GM18498 (cell line): Measurements from ENCODE around the gene PSMG1.

Experiments
- ATAC-seq: cut with Tn5 transposase; IDR thresholded peaks from one replicate; pipeline ENCODE4 v1.9.1; 2021; ENCODE audit warnings: mild to moderate bottlenecking, moderate library complexity; ENCODE audit not compliant: unreplicated experiment

PSMG1 gene

GRCh38 chr21:39125752-39126485 is 57.3 kb downstream of the PSMG1 start:
- no peak for ATAC-seq
